OCI-LY7 (cell line): ENCODE measurements around the gene CRYBA4.

Experiments
- EZH2phosphoT487 ChIP-seq: fragments of 200-600 bp; sonication (generic); IDR thresholded peaks from 2 replicates; pipeline ENCODE4 v1.6.1; 2018; ENCODE audit warnings: low read depth, borderline replicate concordance, mild to moderate bottlenecking, mixed run types, antibody characterized with exemption, low read length, moderate library complexity, mixed read lengths
- TF ChIP-seq, protein P1 (sequence below): fragments of 200-600 bp; sonication (generic); conservative IDR thresholded peaks from 2 replicates; pipeline ENCODE4 v1.5.1; 2014; ENCODE audit warnings: mild to moderate bottlenecking, antibody characterized with exemption, low read length, moderate library complexity, mixed read lengths

GRCh38 chr22:26631282-26631681 is 9.5 kb downstream of the CRYBA4 start:
- TF ChIP-seq, protein P1, sequence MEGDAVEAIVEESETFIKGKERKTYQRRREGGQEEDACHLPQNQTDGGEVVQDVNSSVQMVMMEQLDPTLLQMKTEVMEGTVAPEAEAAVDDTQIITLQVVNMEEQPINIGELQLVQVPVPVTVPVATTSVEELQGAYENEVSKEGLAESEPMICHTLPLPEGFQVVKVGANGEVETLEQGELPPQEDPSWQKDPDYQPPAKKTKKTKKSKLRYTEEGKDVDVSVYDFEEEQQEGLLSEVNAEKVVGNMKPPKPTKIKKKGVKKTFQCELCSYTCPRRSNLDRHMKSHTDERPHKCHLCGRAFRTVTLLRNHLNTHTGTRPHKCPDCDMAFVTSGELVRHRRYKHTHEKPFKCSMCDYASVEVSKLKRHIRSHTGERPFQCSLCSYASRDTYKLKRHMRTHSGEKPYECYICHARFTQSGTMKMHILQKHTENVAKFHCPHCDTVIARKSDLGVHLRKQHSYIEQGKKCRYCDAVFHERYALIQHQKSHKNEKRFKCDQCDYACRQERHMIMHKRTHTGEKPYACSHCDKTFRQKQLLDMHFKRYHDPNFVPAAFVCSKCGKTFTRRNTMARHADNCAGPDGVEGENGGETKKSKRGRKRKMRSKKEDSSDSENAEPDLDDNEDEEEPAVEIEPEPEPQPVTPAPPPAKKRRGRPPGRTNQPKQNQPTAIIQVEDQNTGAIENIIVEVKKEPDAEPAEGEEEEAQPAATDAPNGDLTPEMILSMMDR, result no peak
- no peak for TF ChIP-seq EZH2phosphoT487
